Rectal smooth muscle tissue (tissue), 1 donor: ENCODE measurements around the gene PTDSS2.
"Not testable (repeated sequence)": the region's sequence is repeated elsewhere in the genome, so short reads cannot be mapped to it uniquely, and the experiment has no call there.

Experiments used
- H3K27ac ChIP-seq: one replicate; pipeline ENCODE4 v1.7.0; 2013; ENCODE audit warnings: low read depth, low read length, inconsistent platforms
- H3K27me3 ChIP-seq: one replicate; pipeline ENCODE4 v1.7.0; 2013; ENCODE audit warnings: low read length; ENCODE audit not compliant: control insufficient read depth, insufficient read depth
- H3K36me3 ChIP-seq: one replicate; pipeline ENCODE4 v1.7.0; 2013; ENCODE audit warnings: low read length; ENCODE audit not compliant: control insufficient read depth, insufficient read depth
- H3K4me1 ChIP-seq: one replicate; pipeline ENCODE4 v1.7.0; 2013; ENCODE audit warnings: low read length; ENCODE audit not compliant: control insufficient read depth, insufficient read depth
- H3K4me3 ChIP-seq: one replicate; pipeline ENCODE4 v1.7.0; 2013; ENCODE audit warnings: low read length
- H3K9ac ChIP-seq: one replicate; pipeline ENCODE4 v1.7.0; 2013; ENCODE audit warnings: low read length

PTDSS2 gene

GRCh38 chr11:417652-418342, 32.3 kb upstream of the PTDSS2 start:
- Histone ChIP-seq H3K9ac (no peak overlapping the region), H3K4me3 (peak overlapping the region; percentile 69), H3K27ac (no peak overlapping the region), H3K4me1 (no peaks in the 10 kb centered on the region), H3K36me3 (no peaks in the 10 kb centered on the region), H3K27me3 (peaks cover 3% of the 10 kb centered on the region)

DNA sequence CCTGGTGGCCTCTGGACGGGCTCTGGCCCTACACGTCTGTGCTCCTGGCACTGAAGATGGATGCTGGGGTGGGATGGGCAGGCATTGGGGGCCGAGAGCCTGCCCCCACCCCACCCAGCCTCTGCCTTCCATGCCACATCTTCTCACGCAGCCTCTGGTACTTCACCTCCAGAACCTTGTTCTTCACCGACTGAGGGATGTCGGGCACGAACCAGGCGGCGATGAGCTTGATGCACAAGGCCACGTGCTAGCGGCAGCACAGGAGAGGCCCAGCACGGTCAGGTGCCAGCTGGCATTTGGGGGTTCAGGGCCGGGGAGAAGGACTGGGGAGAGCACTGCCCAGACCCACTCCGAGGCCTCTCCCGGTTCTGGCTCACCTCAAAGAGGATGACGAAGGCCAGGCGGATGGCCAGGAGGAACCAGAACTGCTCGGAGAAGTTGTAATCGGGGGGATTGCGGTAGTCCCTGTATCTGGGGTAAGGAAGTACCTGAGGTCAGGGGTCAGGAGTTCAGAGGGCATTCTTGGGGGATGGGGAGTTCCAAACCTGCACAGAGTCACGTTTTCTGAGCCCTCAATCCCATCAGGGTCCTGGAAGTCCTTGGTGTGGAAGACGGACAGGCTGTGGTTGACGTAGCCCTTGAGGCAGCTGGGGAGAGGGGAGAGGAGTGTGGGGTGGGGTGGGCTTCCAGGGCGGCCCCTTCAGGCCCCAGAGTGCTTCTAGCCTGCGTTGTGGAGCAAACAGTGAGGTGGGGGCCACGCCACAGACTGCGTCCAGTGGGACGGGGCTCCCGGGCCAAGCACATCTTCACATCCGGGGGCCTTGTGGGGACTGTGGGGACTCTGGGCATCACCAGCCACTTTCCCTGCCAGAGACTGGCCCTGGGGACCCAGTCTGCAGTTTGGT, 31.5 kb upstream of the PTDSS2 start:
- Histone ChIP-seq H3K36me3 (no peaks in the 10 kb centered on the region), H3K4me3 (no peak overlapping the region), H3K4me1 (no peaks in the 10 kb centered on the region), H3K27me3 (peaks cover 3% of the 10 kb centered on the region), H3K27ac (no peak overlapping the region), H3K9ac (no peak overlapping the region)

DNA sequence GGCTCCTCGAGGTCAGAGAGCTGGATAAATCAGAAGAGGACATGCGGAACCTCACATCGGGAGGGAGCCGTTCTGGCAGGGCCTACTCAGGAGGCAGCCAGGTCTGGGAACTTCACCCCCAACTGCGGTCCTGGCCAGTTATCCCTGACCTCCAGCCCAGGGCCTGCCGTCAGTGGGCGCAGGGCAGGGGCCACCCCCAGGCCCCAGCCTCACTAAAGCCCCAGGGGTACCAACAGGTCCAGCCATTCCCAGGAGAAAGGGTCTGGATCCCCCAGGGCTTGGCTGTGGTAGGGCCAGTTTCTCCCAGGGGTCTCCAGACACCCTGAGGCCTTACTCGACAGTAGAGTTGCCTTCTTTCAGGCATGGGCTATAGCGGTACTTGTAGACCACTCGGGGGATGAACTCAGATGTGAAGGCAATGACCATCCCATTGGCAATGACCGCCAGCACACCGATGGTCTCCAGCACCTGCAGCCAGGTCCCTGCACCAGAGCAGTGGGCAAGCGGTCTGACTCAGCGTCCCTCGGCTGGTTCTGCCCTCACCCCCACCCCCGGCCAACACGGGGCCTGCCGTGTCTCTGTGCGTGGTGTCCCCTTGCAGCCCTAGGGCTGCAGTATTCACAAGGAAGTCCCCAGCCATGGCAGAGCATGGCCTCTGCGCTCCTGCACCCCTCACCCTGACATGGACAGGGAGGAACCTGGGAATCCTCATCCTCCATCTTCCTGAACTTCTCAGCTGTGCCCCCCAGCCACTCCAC, 30.7 kb upstream of the PTDSS2 start:
- H3K27me3 ChIP-seq, result peaks cover 3% of the 10 kb centered on the region

DNA sequence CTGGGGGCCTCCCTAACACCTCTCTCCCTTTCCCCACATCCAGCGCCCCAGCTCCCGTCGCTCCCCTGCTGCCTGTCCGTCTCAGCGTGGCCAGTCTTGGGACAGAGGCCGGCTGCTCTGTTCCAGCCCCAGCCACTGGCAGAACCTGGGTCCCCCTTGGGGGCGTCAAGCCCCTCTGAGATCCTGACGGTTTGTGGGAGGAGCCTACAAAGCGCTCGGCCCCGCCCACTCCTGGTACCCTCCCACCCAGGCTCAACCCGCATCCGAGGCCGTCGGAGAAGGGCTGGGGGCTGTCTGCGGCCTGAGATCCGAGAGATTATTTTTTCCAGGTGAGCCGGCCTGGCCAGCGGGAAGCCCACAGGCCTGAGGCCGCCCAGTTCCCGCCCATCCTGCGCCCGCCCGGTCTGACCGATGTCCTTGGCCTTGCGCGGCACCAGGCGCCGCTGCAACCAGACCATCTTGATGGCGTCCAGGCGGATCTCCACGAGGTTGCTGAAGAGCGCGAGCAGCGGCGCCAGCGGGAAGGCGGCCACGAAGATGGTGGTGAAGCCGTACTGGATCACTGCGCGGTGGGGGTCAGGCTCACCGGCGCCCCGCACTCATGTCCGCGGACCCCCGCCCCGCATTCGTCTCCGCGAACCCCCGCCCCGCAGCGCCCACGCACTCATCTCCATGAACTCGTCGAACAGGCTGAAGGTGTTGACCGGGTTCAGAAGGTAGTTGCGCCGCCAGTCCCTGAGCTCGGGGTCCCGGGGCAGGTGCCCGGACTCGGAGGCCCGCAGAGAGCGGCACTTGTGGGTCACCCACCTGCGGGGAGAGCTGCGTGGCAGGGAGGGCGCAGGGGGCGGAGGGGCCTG, 29.8 kb upstream of the PTDSS2 start:
- Histone ChIP-seq H3K4me3 (no peak overlapping the region), H3K27ac (no peak overlapping the region), H3K27me3 (peaks cover 3% of the 10 kb centered on the region), H3K9ac (no peak overlapping the region), H3K4me1 (no peaks in the 10 kb centered on the region), H3K36me3 (no peaks in the 10 kb centered on the region)

More for the DNA sequence above, 30.7 kb upstream of the PTDSS2 start:
- H3K4me1 ChIP-seq, result no peaks in the 10 kb centered on the region
- H3K27ac ChIP-seq, result no peak overlapping the region
- no peaks in the 10 kb centered on the region for H3K36me3 ChIP-seq
- H3K4me3 ChIP-seq, result no peak overlapping the region
- H3K9ac ChIP-seq, result no peak overlapping the region

DNA sequence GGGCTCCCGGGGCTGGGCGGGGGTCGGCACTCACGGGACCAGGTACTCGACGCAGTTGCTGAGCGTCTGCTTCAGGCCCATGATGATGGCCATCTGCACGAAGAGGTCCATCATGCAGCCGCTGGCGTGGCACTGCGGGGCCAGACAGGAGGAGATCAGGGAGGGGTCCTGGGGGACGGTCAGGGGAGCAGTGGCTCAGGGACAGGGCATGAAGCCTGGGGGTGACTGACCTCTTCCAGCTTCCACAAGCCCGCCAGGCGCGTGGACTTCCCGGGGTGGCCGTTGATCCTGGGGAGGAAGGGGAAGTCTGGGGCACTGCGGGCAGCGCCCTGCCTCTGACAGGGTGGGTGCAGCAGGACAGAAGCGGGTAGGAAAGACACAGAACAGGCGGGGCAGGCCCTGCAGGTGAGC, 29.2 kb upstream of the PTDSS2 start:
- Histone ChIP-seq H3K4me3 (no peak overlapping the region), H3K36me3 (no peaks in the 10 kb centered on the region), H3K9ac (no peak overlapping the region), H3K27ac (no peak overlapping the region), H3K27me3 (no peaks in the 10 kb centered on the region), H3K4me1 (no peaks in the 10 kb centered on the region)

DNA sequence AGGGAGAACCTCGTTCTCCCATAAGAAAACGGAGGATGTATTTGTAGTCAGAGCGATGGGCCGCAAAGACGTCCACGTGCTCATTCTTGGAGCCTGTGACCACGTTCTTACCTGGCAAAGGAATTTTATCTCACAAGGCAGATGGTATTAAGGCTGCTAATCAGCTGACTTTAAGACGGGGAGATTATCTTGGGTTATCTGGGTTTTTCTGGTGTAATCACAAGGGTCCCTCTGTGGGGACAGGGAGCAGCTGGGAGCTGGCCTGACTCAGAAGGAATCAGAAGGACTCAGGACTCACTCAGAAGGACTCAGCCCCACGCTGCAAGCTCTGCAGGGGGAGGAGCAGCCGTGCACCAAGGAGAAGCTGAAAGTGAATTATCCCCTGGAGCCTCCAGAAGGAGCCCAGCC, 27.8 kb upstream of the PTDSS2 start:
- Histone ChIP-seq H3K27ac (no peak overlapping the region), H3K4me3 (no peak overlapping the region), H3K36me3 (no peaks in the 10 kb centered on the region), H3K9ac (no peak overlapping the region), H3K4me1 (no peaks in the 10 kb centered on the region), H3K27me3 (no peaks in the 10 kb centered on the region)

DNA sequence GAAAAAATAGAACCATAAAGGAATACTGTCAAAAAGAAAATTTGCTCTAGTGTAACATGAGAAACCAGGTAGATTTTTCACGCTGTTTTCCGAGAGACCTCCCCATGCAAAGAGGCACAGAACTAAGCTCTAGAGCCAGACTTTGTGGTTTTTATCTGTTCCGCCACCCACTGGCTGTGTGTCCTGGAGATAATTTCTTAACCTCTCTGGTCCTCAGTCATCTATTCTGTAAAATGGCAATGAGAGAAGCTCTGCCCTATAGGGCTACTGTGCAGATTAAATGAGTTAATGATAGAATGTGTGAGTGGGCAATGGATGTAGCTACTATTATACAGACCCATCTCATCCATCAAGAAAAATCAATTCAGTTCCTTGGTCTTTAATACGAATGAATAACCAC, 25.8 kb upstream of the PTDSS2 start:
- Histone ChIP-seq H3K4me1 (no peaks in the 10 kb centered on the region), H3K27me3 (no peaks in the 10 kb centered on the region), H3K36me3 (no peaks in the 10 kb centered on the region)

DNA sequence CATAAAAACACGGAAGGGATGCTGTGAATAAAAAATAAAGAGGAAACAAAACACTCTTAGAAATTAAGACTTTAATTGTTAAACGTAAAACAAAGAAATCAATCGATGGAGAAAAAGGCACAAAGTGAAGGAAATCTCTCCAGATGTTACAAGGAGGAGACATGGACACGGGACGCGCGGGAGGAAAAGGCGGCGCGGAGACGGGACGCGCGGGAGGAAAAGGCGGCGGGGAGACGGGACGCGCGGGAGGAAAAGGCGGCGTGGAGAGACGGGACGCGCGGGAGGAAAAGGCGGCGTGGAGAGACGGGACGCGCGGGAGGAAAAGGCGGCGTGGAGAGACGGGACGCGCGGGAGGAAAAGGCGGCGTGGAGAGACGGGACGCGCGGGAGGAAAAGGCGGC, 25.3 kb upstream of the PTDSS2 start:
- H3K9ac ChIP-seq, H3K27ac ChIP-seq: not testable (repeated sequence)

More for the DNA sequence above, 25.8 kb upstream of the PTDSS2 start:
- H3K9ac ChIP-seq, result no peak overlapping the region
- no peak overlapping the region for H3K4me3 ChIP-seq
- no peak overlapping the region for H3K27ac ChIP-seq

DNA sequence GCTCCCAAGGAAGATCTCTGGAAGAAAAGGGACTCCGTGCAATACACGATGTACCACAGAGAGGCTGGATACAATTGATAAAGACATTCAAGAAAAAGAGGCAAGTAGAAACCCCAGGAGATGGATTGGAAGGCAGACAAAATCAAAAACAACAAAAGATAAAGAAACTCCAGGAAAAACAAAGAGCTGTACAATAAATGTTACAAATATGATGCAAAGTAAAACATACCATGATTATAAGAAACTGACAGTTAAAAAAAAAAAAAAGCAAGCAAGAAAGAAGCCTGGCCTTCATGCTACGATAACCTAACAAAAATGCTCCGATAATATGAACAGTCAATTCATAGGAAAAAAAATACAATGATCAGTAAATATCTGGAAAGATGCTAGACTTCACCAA, 24.8 kb upstream of the PTDSS2 start:
- no peaks in the 10 kb centered on the region for H3K4me1 ChIP-seq
- H3K27ac ChIP-seq, result no peak overlapping the region
- H3K4me3 ChIP-seq, result no peak overlapping the region
- no peaks in the 10 kb centered on the region for H3K27me3 ChIP-seq
- no peak overlapping the region for H3K9ac ChIP-seq
- no peaks in the 10 kb centered on the region for H3K36me3 ChIP-seq

More for the DNA sequence above, 25.3 kb upstream of the PTDSS2 start:
- H3K4me3 ChIP-seq, H3K27me3 ChIP-seq, H3K36me3 ChIP-seq, H3K4me1 ChIP-seq: not testable (repeated sequence)

DNA sequence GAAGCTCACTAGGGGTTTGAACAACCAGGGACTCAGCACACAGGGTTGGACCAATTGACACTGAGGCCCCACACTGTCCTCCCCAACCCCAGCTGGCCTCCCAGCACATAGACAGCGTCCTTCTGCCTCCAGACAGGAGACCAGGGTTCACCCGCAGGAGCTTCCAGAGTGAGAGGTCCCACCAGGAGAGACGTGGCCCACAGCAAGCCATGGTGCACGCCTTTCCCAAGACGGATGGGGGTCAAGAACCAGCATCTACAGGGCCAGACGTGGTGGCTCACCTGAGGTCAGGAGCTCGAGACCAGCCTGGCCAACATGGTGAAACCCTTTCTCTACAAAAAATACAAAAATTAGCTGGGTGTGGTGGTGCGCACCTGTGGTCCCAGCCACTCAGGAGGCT, 23.2 kb upstream of the PTDSS2 start:
- H3K27me3 ChIP-seq, result no peaks in the 10 kb centered on the region
- no peak overlapping the region for H3K4me3 ChIP-seq

DNA sequence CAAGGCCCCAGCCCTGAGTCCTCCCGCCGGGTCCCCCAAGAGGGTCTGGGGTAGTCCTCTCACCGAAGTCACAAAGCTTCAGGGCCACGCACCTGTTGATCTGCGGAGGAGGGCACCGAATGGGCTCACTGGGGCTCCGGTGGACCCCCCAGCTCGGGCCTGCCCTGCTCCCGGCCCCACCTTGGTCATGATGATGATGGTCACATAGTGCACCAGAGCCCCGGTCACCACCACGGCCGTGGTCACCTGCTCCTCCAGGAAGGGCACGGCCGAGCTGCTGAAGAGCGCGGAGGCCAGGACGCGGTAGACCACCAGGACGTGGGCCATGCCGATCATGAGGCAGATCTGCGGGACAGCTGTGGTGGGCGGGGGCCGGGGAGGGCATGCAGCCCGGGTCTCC, 21.8 kb upstream of the PTDSS2 start:
- no peak overlapping the region for H3K4me3 ChIP-seq
- H3K9ac ChIP-seq, result no peak overlapping the region
- no peak overlapping the region for H3K27ac ChIP-seq
- no peaks in the 10 kb centered on the region for H3K4me1 ChIP-seq
- H3K36me3 ChIP-seq, result no peaks in the 10 kb centered on the region
- H3K27me3 ChIP-seq, result peaks cover 3% of the 10 kb centered on the region

More for the DNA sequence above, 23.2 kb upstream of the PTDSS2 start:
- H3K9ac ChIP-seq, result no peak overlapping the region
- no peaks in the 10 kb centered on the region for H3K36me3 ChIP-seq
- no peak overlapping the region for H3K27ac ChIP-seq
- H3K4me1 ChIP-seq, result no peaks in the 10 kb centered on the region
